Measurements from ENCODE around the gene NTPCR. TPM values are rescaled to one million over a fixed set of nuclear protein-coding genes. Genes with fewer than 3 reads are reported as not detected.

NTPCR gene
- total RNA-seq: 10 to 100 TPM; 31.2 to 51.2 TPM
- polyA plus RNA-seq (ENCODE audit: insufficient read length in 2 of 2): 10 to 100 TPM; 63.4 to 66.2 TPM
- long read RNA-seq, donor 1, full-length matches to known transcripts: 38 of 38 reads
- long read RNA-seq, donor 1, partial matches to known transcripts: 0 of 38 reads
- long read RNA-seq, donor 1, other reads (novel, unspliced or antisense): 0 of 38 reads
- long read RNA-seq, donor 2, full-length matches to known transcripts: 11 of 11 reads
- long read RNA-seq, donor 2, partial matches to known transcripts: 0 of 11 reads
- long read RNA-seq, donor 2, other reads (novel, unspliced or antisense): 0 of 11 reads
- long read RNA-seq, donor 3, full-length matches to known transcripts: 14 of 14 reads
- long read RNA-seq, donor 3, partial matches to known transcripts: 0 of 14 reads
- long read RNA-seq, donor 3, other reads (novel, unspliced or antisense): 0 of 14 reads
- long read RNA-seq, donor 4, full-length matches to known transcripts: 42 of 42 reads
- long read RNA-seq, donor 4, partial matches to known transcripts: 0 of 42 reads
- long read RNA-seq, donor 4, other reads (novel, unspliced or antisense): 0 of 42 reads

- no peaks in the 10 kb centered on the region for H3K27me3 ChIP-seq (ENCODE audit: control insufficient read depth, insufficient read depth, low read length)
- H3K4me1 ChIP-seq (ENCODE audit: control insufficient read depth, insufficient read depth, low read length): peaks cover 4% of the 10 kb centered on the region
- H3K9me3 ChIP-seq (ENCODE audit: control insufficient read depth, insufficient read depth, low read length): no peaks in the 10 kb centered on the region
- peak within 1 kb of the TSS; percentile 89 for H3K4me3 ChIP-seq (ENCODE audit: low read depth, low read length)
- under 1% methylated on average over 55 of the region's 56 CpGs for WGBS (ENCODE audit: insufficient coverage)
- peak; percentile 91 to 99 (median 94) for DNase-seq (ENCODE audit: low read depth in 4 of 6, low spot score in 6 of 6)
- H3K36me3 ChIP-seq (ENCODE audit: control insufficient read depth, insufficient read depth, low read length): no peaks in the 10 kb centered on the region
- peak within 1 kb of the TSS; percentile 86 for H3K27ac ChIP-seq (ENCODE audit: low read depth, low read length)
These were observed at the start of gene NTPCR for GRCh38 chr1:232950197-232951176. TSS of gene NTPCR (plus strand) at chr1:232950611. CDS start at chr1:232950711, 100 bp downstream.

- no peaks in the 10 kb centered on the region for H3K27me3 ChIP-seq (ENCODE audit: control insufficient read depth, insufficient read depth, low read length)
- no peaks in the 10 kb centered on the region for H3K36me3 ChIP-seq (ENCODE audit: control insufficient read depth, insufficient read depth, low read length)
- no peak overlapping the region for H3K27ac ChIP-seq (ENCODE audit: low read depth, low read length)
- H3K4me1 ChIP-seq (ENCODE audit: control insufficient read depth, insufficient read depth, low read length): no peaks in the 10 kb centered on the region
- 80% methylated on average over 7 of the region's 10 CpGs for WGBS (ENCODE audit: insufficient coverage)
- H3K4me3 ChIP-seq (ENCODE audit: low read depth, low read length): no peak overlapping the region
- no peaks in the 10 kb centered on the region for H3K9me3 ChIP-seq (ENCODE audit: control insufficient read depth, insufficient read depth, low read length)
- DNase-seq (ENCODE audit: low read depth in 4 of 6, low spot score in 6 of 6): no peak
These were observed 49.6 kb upstream of the NTPCR start for GRCh38 chr1:232900818-232901217.

- H3K27ac ChIP-seq (ENCODE audit: low read depth, low read length): no peak overlapping the region
- H3K4me3 ChIP-seq (ENCODE audit: low read depth, low read length): no peak overlapping the region
- no peaks in the 10 kb centered on the region for H3K4me1 ChIP-seq (ENCODE audit: control insufficient read depth, insufficient read depth, low read length)
- no peak for DNase-seq (ENCODE audit: low read depth in 4 of 6, low spot score in 6 of 6)
- no peaks in the 10 kb centered on the region for H3K9me3 ChIP-seq (ENCODE audit: control insufficient read depth, insufficient read depth, low read length)
- 65% methylated on average over 3 of the region's 4 CpGs for WGBS (ENCODE audit: insufficient coverage)
- H3K27me3 ChIP-seq (ENCODE audit: control insufficient read depth, insufficient read depth, low read length): no peaks in the 10 kb centered on the region
- no peaks in the 10 kb centered on the region for H3K36me3 ChIP-seq (ENCODE audit: control insufficient read depth, insufficient read depth, low read length)
These were observed 49.2 kb upstream of the NTPCR start for GRCh38 chr1:232901255-232901654.

- no peaks in the 10 kb centered on the region for H3K27me3 ChIP-seq (ENCODE audit: control insufficient read depth, insufficient read depth, low read length)
- no peaks in the 10 kb centered on the region for H3K36me3 ChIP-seq (ENCODE audit: control insufficient read depth, insufficient read depth, low read length)
- no peaks in the 10 kb centered on the region for H3K9me3 ChIP-seq (ENCODE audit: control insufficient read depth, insufficient read depth, low read length)
- DNase-seq (ENCODE audit: low read depth in 4 of 6, low spot score in 6 of 6): no peak
- 62% methylated on average over 3 of the region's 4 CpGs for WGBS (ENCODE audit: insufficient coverage)
- H3K4me3 ChIP-seq (ENCODE audit: low read depth, low read length): no peak overlapping the region
- H3K27ac ChIP-seq (ENCODE audit: low read depth, low read length): no peak overlapping the region
- no peaks in the 10 kb centered on the region for H3K4me1 ChIP-seq (ENCODE audit: control insufficient read depth, insufficient read depth, low read length)
These were observed 47.5 kb upstream of the NTPCR start for GRCh38 chr1:232902774-232903350.

GRCh38 chr1:232904131-232904530 lies 46.3 kb upstream of the NTPCR start:
- H3K36me3 ChIP-seq (ENCODE audit: control insufficient read depth, insufficient read depth, low read length): no peaks in the 10 kb centered on the region
- no peaks in the 10 kb centered on the region for H3K9me3 ChIP-seq (ENCODE audit: control insufficient read depth, insufficient read depth, low read length)
- H3K4me3 ChIP-seq (ENCODE audit: low read depth, low read length): no peak overlapping the region
- no peaks in the 10 kb centered on the region for H3K27me3 ChIP-seq (ENCODE audit: control insufficient read depth, insufficient read depth, low read length)
- H3K27ac ChIP-seq (ENCODE audit: low read depth, low read length): no peak overlapping the region
- no peak for DNase-seq (ENCODE audit: low read depth in 4 of 6, low spot score in 6 of 6)
- H3K4me1 ChIP-seq (ENCODE audit: control insufficient read depth, insufficient read depth, low read length): no peaks in the 10 kb centered on the region
- 91% methylated on average over 3 of the region's 4 CpGs for WGBS (ENCODE audit: insufficient coverage)

GRCh38 chr1:232904566-232904965 lies 45.8 kb upstream of the NTPCR start:
- Histone ChIP-seq H3K4me1 (ENCODE audit: control insufficient read depth, insufficient read depth, low read length) (no peaks in the 10 kb centered on the region), H3K27me3 (ENCODE audit: control insufficient read depth, insufficient read depth, low read length) (no peaks in the 10 kb centered on the region), H3K36me3 (ENCODE audit: control insufficient read depth, insufficient read depth, low read length) (no peaks in the 10 kb centered on the region), H3K4me3 (ENCODE audit: low read depth, low read length) (no peak overlapping the region), H3K27ac (ENCODE audit: low read depth, low read length) (no peak overlapping the region), H3K9me3 (ENCODE audit: control insufficient read depth, insufficient read depth, low read length) (no peaks in the 10 kb centered on the region)
- no peak for DNase-seq (ENCODE audit: low read depth in 4 of 6, low spot score in 6 of 6)
- WGBS (ENCODE audit: insufficient coverage): no CpG with 5 or more reads among the region's 1 CpG

GRCh38 chr1:232905331-232906034 lies 44.9 kb upstream of the NTPCR start:
- Histone ChIP-seq H3K27ac (ENCODE audit: low read depth, low read length) (no peak overlapping the region), H3K4me1 (ENCODE audit: control insufficient read depth, insufficient read depth, low read length) (no peaks in the 10 kb centered on the region), H3K4me3 (ENCODE audit: low read depth, low read length) (no peak overlapping the region), H3K27me3 (ENCODE audit: control insufficient read depth, insufficient read depth, low read length) (no peaks in the 10 kb centered on the region), H3K9me3 (ENCODE audit: control insufficient read depth, insufficient read depth, low read length) (no peaks in the 10 kb centered on the region), H3K36me3 (ENCODE audit: control insufficient read depth, insufficient read depth, low read length) (no peaks in the 10 kb centered on the region)
- peak in 2 of 6 donors; percentile 22 to 60 for DNase-seq (ENCODE audit: low read depth in 4 of 6, low spot score in 6 of 6)
- 45% methylated on average over 1 of the region's 4 CpGs for WGBS (ENCODE audit: insufficient coverage)

- H3K27me3 ChIP-seq (ENCODE audit: control insufficient read depth, insufficient read depth, low read length): no peaks in the 10 kb centered on the region
- no peak overlapping the region for H3K27ac ChIP-seq (ENCODE audit: low read depth, low read length)
- H3K4me3 ChIP-seq (ENCODE audit: low read depth, low read length): no peak overlapping the region
- H3K4me1 ChIP-seq (ENCODE audit: control insufficient read depth, insufficient read depth, low read length): no peaks in the 10 kb centered on the region
- H3K9me3 ChIP-seq (ENCODE audit: control insufficient read depth, insufficient read depth, low read length): no peaks in the 10 kb centered on the region
- no peaks in the 10 kb centered on the region for H3K36me3 ChIP-seq (ENCODE audit: control insufficient read depth, insufficient read depth, low read length)
- 97% methylated on average over 6 of the region's 6 CpGs for WGBS (ENCODE audit: insufficient coverage)
- no peak for DNase-seq (ENCODE audit: low read depth in 4 of 6, low spot score in 6 of 6)
These were observed 44.0 kb upstream of the NTPCR start for GRCh38 chr1:232906441-232906840.

GRCh38 chr1:232908831-232909230 lies 41.6 kb upstream of the NTPCR start:
- Histone ChIP-seq H3K27me3 (ENCODE audit: control insufficient read depth, insufficient read depth, low read length) (no peaks in the 10 kb centered on the region), H3K4me3 (ENCODE audit: low read depth, low read length) (no peak overlapping the region), H3K4me1 (ENCODE audit: control insufficient read depth, insufficient read depth, low read length) (no peaks in the 10 kb centered on the region), H3K9me3 (ENCODE audit: control insufficient read depth, insufficient read depth, low read length) (no peaks in the 10 kb centered on the region), H3K27ac (ENCODE audit: low read depth, low read length) (no peak overlapping the region), H3K36me3 (ENCODE audit: control insufficient read depth, insufficient read depth, low read length) (no peaks in the 10 kb centered on the region)
- WGBS (ENCODE audit: insufficient coverage): 83% methylated on average over 6 of the region's 7 CpGs
- DNase-seq (ENCODE audit: low read depth in 4 of 6, low spot score in 6 of 6): peak in 1 of 6 donors; percentile 56
